Chondrocyte (in vitro differentiated cells): ENCODE results near the gene PAX3. TPM values are rescaled to one million over a fixed set of nuclear protein-coding genes. Genes with fewer than 3 reads are reported as not detected.

Experiments used
- DNase-seq: peaks from one replicate; pipeline ENCODE4 v3.0.0; 2021; ENCODE audit warnings: mixed read lengths, low spot score
- H3K27ac Mint-ChIP-seq: one replicate; pipeline ENCODE4 v1.8.0; 2021; ENCODE audit warnings: mild to moderate bottlenecking, moderate library complexity, mixed read lengths; ENCODE audit not compliant: unreplicated experiment
- H3K27me3 Mint-ChIP-seq: 2 replicates; pipeline ENCODE4 v1.8.0; 2021; ENCODE audit warnings: low read depth, mixed read lengths
- H3K36me3 Mint-ChIP-seq: 2 replicates; pipeline ENCODE4 v1.8.0; 2021; ENCODE audit warnings: low read depth, mixed read lengths
- H3K4me1 Mint-ChIP-seq: 2 replicates; pipeline ENCODE4 v1.8.0; 2021; ENCODE audit warnings: low read depth, mild to moderate bottlenecking, mixed read lengths
- H3K4me3 Mint-ChIP-seq: one replicate; pipeline ENCODE4 v1.8.0; 2021; ENCODE audit warnings: mild to moderate bottlenecking, moderate library complexity, mixed read lengths; ENCODE audit not compliant: unreplicated experiment
- H3K9me3 Mint-ChIP-seq: 2 replicates; pipeline ENCODE4 v1.8.0; 2021; ENCODE audit warnings: low read depth, mixed read lengths
- total RNA-seq: library from RNA; stranded (reverse); gene quantifications from 3 replicates; pipeline ENCODE4 v1.2.1, GENCODE V29; 2021
- TF ChIP-seq, protein P1 (sequence below): fragments of 200-600 bp; sonication (generic); IDR thresholded peaks from 2 replicates; pipeline ENCODE4 v1.5.0; 2021; ENCODE audit warnings: antibody characterized with exemption, mild to moderate bottlenecking, moderate library complexity

Gene PAX3
- total RNA-seq, 1 donor from 2014 or later = 4.7 TPM

DNA sequence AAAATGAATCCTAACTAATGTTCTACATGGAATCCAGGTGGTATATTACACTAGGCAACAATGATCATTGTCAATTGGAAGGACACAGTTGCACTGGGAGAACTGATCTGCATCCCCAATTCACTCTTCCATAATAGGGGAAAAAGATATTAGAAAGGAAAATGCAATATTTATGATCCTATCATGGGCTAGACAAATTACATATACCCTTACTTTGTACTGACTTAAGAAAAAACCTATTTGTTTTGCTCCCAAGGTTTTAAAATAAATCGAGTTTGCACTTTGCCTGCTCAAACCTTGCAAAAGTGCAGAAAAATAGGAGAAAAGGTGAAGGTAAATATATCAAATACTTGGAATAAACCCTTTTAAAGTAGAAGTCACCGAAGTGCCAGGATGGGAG, 11.0 kb upstream of the PAX3 start:
- H3K4me1 Mint-ChIP-seq = peaks cover 27% of the 10 kb centered on the region
- no peak overlapping the region for H3K4me3 Mint-ChIP-seq
- no peak overlapping the region for H3K27ac Mint-ChIP-seq
- TF ChIP-seq, protein P1, sequence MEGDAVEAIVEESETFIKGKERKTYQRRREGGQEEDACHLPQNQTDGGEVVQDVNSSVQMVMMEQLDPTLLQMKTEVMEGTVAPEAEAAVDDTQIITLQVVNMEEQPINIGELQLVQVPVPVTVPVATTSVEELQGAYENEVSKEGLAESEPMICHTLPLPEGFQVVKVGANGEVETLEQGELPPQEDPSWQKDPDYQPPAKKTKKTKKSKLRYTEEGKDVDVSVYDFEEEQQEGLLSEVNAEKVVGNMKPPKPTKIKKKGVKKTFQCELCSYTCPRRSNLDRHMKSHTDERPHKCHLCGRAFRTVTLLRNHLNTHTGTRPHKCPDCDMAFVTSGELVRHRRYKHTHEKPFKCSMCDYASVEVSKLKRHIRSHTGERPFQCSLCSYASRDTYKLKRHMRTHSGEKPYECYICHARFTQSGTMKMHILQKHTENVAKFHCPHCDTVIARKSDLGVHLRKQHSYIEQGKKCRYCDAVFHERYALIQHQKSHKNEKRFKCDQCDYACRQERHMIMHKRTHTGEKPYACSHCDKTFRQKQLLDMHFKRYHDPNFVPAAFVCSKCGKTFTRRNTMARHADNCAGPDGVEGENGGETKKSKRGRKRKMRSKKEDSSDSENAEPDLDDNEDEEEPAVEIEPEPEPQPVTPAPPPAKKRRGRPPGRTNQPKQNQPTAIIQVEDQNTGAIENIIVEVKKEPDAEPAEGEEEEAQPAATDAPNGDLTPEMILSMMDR = no peak
- no peak for DNase-seq
- H3K36me3 Mint-ChIP-seq = peaks cover 8% of the 10 kb centered on the region
- H3K27me3 Mint-ChIP-seq = peaks cover 98% of the 10 kb centered on the region
- no peaks in the 10 kb centered on the region for H3K9me3 Mint-ChIP-seq

DNA sequence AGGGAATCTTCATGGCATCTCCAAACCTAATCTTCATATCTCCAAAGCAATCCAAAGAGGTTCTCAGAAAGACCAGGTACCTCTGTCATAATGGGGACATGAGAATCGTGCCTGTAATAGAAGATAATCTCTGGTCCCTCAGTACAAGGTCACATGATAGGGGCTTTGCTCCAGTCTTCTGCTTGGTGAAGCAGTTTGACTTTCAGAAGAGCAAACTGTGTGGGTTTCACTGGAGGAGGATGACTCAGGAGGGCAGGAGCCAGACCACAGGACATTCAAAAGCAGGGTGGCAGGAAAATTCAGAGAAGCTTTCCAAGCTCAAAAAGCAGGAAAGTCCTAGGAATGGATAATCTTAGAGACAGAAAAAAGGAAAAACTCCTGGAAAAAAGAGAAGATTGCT, 10.6 kb upstream of the PAX3 start:
- TF ChIP-seq, protein P1 = no peak
- no peak overlapping the region for H3K27ac Mint-ChIP-seq
- H3K4me1 Mint-ChIP-seq = peaks cover 30% of the 10 kb centered on the region
- H3K4me3 Mint-ChIP-seq = no peak overlapping the region
- no peaks in the 10 kb centered on the region for H3K9me3 Mint-ChIP-seq
- H3K36me3 Mint-ChIP-seq = peaks cover 8% of the 10 kb centered on the region
- DNase-seq = no peak
- H3K27me3 Mint-ChIP-seq = peaks cover 98% of the 10 kb centered on the region

DNA sequence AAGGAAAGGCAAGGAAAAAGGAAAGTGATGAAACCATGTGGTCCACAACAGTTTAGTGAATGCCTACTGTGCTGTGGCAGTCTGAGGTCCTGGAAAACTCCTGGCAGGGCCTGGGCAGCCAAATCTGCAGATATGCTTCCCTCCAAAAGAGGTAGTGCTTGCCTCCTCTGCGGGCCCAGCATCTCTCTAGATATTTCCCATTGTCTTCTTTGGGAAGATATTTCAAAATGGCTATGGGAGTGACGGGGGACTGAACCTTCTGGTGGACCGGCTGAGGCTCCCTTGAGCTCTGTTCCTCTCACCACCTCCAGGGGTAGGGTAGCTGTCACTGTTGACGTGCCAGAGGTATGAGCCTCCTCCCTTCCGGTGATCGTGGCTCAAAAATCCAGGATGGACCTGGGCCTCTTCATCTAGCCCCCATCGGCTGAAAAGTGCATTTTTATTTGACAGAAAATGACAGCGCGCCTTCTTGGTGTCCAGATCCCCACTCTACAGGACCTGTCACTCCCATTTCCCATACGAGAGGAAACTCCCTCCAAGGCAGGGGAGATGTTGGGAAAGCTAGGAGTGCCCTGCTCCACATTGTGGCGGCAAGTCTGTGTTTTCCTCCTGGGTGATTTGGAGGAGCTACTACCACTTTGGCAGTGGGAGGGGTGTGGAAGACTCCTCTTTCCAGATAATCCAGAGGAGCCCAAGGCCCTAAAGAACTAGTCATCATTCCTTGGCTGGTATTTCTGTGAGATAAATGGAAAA, 9.4 kb upstream of the PAX3 start:
- H3K36me3 Mint-ChIP-seq = peaks cover 9% of the 10 kb centered on the region
- no peak overlapping the region for H3K4me3 Mint-ChIP-seq
- no peak overlapping the region for H3K27ac Mint-ChIP-seq
- peaks cover 30% of the 10 kb centered on the region for H3K4me1 Mint-ChIP-seq
- no peaks in the 10 kb centered on the region for H3K9me3 Mint-ChIP-seq
- DNase-seq = no peak
- TF ChIP-seq, protein P1 = no peak
- H3K27me3 Mint-ChIP-seq = peaks cover 97% of the 10 kb centered on the region

DNA sequence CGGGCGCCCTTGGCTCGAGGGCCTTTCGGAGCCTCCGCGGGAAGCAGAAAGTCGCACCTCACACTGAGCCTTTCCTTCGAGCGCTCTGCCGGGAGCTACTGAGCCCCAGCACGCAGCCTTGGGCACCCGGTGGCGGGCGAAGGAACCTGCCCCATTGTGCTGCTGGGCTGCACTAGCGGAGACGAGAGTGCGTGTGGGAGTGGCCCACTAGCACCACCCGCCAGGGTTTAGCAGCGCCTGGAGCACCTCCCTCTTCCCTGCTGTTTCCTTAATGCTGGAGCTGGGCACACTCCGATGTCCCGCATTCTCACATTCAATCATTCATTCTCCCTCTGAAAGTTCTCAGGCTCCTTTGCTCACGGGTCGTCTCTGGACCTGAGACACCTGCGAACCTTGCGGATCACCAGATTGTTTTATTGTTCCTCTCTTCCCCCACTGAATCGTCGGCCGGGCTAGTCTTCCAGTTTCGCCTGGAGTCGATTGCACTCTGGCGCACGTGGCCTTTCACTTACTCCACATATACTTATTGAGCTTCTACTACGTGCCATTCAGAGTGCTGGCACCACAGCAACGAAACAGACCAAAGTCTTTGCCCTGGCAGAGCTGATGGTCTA, 8.5 kb upstream of the PAX3 start:
- H3K4me1 Mint-ChIP-seq = peaks cover 30% of the 10 kb centered on the region
- no peak overlapping the region for H3K27ac Mint-ChIP-seq

DNA sequence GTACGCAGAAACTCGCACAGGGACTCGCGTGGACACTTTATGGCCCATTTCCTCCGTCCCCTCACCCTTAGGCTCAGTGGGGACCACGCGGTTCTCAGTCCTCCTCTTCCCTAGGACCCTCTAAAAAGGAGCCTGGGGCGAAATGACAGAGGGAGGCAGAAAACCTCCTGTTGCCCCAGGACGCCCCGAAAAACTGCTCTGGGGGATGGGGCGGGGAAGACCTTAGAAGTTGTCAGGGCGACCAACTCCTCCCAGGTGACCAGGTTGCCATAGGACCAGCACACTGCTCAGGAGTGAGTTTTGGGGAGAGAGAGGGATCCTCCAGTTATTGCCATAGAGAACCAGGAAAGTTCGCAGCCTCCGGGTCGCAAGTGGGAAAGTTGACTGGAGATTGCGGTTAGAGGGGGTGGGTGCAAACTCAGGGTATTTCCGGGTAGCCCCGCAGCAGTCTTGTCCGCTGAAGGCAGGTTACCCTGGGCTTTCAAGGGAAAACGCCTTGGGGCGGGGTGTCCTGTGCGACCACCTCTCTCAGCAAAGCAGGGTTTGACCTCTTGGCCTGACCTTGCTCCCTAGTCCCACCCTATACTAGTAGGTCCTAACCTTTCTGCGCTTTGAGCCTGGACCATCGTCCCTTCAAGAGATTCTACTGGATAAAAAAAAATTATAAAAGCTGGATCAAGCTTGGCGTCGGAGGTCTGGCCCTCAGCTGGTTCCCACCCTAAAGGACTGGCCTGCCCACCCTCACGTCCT, 7.8 kb upstream of the PAX3 start:
- TF ChIP-seq, protein P1 = no peak
- Mint-ChIP-seq H3K9me3 (no peaks in the 10 kb centered on the region), H3K4me1 (peaks cover 30% of the 10 kb centered on the region), H3K4me3 (peak overlapping the region; percentile 70), H3K27me3 (peaks cover 97% of the 10 kb centered on the region), H3K36me3 (peaks cover 15% of the 10 kb centered on the region), H3K27ac (no peak overlapping the region)
- DNase-seq = no peak

More for the DNA sequence above, 8.5 kb upstream of the PAX3 start:
- peaks cover 97% of the 10 kb centered on the region for H3K27me3 Mint-ChIP-seq
- H3K4me3 Mint-ChIP-seq = peak overlapping the region; percentile 1
- H3K36me3 Mint-ChIP-seq = peaks cover 15% of the 10 kb centered on the region
- no peak for DNase-seq
- TF ChIP-seq, protein P1 = no peak
- no peaks in the 10 kb centered on the region for H3K9me3 Mint-ChIP-seq
